Measurements from ENCODE around the gene TM9SF4.

Gene TM9SF4

DNA sequence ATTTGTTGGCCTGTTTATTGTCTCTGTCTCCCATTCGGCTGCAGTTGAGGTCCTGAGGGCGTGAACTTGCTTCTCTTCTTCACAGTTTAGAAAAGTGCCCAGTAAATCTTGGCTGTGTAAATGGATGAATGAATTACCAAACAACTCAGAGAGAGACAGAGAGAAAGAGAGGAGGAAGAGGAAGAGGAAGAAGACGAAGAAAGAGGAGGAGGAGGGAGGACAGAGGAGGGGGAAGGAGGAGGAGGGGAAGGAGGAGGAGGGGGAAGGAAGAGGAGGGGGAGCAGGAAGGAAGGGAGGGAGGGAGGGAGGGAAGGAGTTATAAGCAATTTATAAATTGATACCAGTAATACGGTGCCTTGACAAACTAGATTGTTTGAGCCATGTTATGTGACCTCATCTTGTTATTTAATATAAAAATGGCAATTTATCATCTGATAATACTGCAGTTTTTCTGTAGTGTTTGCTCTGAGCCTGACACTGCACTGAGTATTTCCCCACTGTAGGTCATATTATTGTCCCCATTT is 38.8 kb upstream of the TM9SF4 start:
- TF ChIP-seq POLR2AphosphoS5 (IDR thresholded peaks at IDR 0.05; ENCODE audit: borderline replicate concordance, low read depth, low read length) (no peak), EZH2 (IDR thresholded peaks at IDR 0.05) (no peak), FOXP2 (optimal IDR thresholded peaks at IDR 0.05; ENCODE audit: control extremely low read depth, extremely low read length, insufficient read depth) (no peak)
- no peak overlapping the region for H3K4me3 ChIP-seq
- H3K9me3 ChIP-seq (ENCODE audit: low read depth, low read length) = no peaks in the 10 kb centered on the region
- no peak for DNase-seq (ENCODE audit: low read depth, low spot score)
- H3K36me3 ChIP-seq (ENCODE audit: insufficient read depth, low read length) = no peaks in the 10 kb centered on the region
- H3K9ac ChIP-seq (ENCODE audit: insufficient read length) = no peak overlapping the region
- no peak overlapping the region for H3K27ac ChIP-seq

- Histone ChIP-seq H3K36me3 (ENCODE audit: insufficient read depth, low read length) (no peaks in the 10 kb centered on the region), H3K4me3 (no peak overlapping the region), H3K27ac (no peak overlapping the region), H3K9ac (ENCODE audit: insufficient read length) (no peak overlapping the region), H3K9me3 (ENCODE audit: low read depth, low read length) (no peaks in the 10 kb centered on the region)
- no peak for TF ChIP-seq EZH2 (IDR thresholded peaks at IDR 0.05)
- TF ChIP-seq FOXP2 (optimal IDR thresholded peaks at IDR 0.05; ENCODE audit: control extremely low read depth, extremely low read length, insufficient read depth) = no peak
- no peak for TF ChIP-seq POLR2AphosphoS5 (IDR thresholded peaks at IDR 0.05; ENCODE audit: borderline replicate concordance, low read depth, low read length)
- DNase-seq (ENCODE audit: low read depth, low spot score) = no peak
Measured at GRCh38 chr20:32071395-32072167, 37.9 kb upstream of the TM9SF4 start.

DNA sequence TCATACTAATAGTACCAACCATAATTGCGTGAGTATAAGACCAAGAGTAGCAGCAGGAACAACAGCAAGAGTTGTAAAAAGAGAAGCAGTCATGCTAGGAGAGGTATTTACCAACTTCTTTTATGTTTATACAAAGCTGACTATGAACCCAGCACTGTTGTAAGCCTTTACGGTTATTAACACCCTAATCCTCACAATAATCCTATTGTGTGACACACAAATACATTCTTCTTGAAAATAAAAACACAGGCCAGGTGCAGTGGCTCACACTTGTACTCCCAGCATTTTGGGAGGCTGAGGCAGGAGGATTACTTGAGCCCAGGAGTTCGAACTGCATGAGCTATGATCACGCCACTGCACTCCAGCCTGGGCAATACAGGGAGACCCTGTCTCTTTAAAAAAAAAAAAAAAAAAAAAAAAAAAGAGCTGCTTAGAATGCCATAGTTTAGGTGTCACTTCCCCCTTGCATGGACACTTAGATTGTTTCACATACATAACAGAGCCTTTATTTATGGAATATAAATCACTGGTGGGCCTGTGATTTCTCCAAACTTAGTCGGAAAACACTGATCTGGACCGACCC is 37.3 kb upstream of the TM9SF4 start:
- DNase-seq (ENCODE audit: low read depth, low spot score) = no peak
- H3K4me3 ChIP-seq = no peak overlapping the region
- no peak overlapping the region for H3K9ac ChIP-seq (ENCODE audit: insufficient read length)
- TF ChIP-seq EZH2 (IDR thresholded peaks at IDR 0.05) (no peak), POLR2AphosphoS5 (IDR thresholded peaks at IDR 0.05; ENCODE audit: borderline replicate concordance, low read depth, low read length) (no peak), FOXP2 (optimal IDR thresholded peaks at IDR 0.05; ENCODE audit: control extremely low read depth, extremely low read length, insufficient read depth) (no peak)
- no peaks in the 10 kb centered on the region for H3K36me3 ChIP-seq (ENCODE audit: insufficient read depth, low read length)
- no peak overlapping the region for H3K27ac ChIP-seq
- H3K9me3 ChIP-seq (ENCODE audit: low read depth, low read length) = no peaks in the 10 kb centered on the region

DNA sequence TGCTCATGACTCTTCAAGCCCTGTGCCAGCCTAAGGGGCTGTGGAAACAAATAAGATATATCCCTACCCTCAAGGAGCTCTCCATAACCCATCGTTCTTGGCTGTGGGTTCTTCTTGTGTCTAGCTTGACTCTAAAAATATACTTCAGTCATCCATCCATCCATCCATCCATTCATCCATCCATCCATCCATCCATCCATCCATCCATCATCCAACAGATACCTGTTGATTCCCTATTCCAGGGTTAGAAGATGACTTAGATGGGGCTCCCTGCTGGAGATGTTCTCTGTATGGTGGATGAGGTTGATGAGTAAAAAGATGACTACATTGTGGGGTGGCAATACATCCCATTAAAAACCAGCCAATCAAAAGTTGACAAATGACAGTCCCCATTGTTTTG is 34.0 kb upstream of the TM9SF4 start:
- H3K27ac ChIP-seq = no peak overlapping the region
- no peak overlapping the region for H3K9ac ChIP-seq (ENCODE audit: insufficient read length)
- H3K9me3 ChIP-seq (ENCODE audit: low read depth, low read length) = no peaks in the 10 kb centered on the region
- DNase-seq (ENCODE audit: low read depth, low spot score) = no peak
- no peak overlapping the region for H3K4me3 ChIP-seq
- TF ChIP-seq FOXP2 (optimal IDR thresholded peaks at IDR 0.05; ENCODE audit: control extremely low read depth, extremely low read length, insufficient read depth) (no peak), EZH2 (IDR thresholded peaks at IDR 0.05) (no peak), POLR2AphosphoS5 (IDR thresholded peaks at IDR 0.05; ENCODE audit: borderline replicate concordance, low read depth, low read length) (no peak)
- H3K36me3 ChIP-seq (ENCODE audit: insufficient read depth, low read length) = no peaks in the 10 kb centered on the region

GRCh38 chr20:32077190-32077589 is 32.3 kb upstream of the TM9SF4 start:
- Histone ChIP-seq H3K27ac (no peak overlapping the region), H3K9me3 (ENCODE audit: low read depth, low read length) (no peaks in the 10 kb centered on the region), H3K9ac (ENCODE audit: insufficient read length) (no peak overlapping the region), H3K4me3 (no peak overlapping the region), H3K36me3 (ENCODE audit: insufficient read depth, low read length) (no peaks in the 10 kb centered on the region)
- no peak for DNase-seq (ENCODE audit: low read depth, low spot score)
- TF ChIP-seq EZH2 (IDR thresholded peaks at IDR 0.05) = no peak

GRCh38 chr20:32078322-32078721 is 31.2 kb upstream of the TM9SF4 start:
- Histone ChIP-seq H3K9ac (ENCODE audit: insufficient read length) (no peak overlapping the region), H3K4me3 (no peak overlapping the region), H3K9me3 (ENCODE audit: low read depth, low read length) (no peaks in the 10 kb centered on the region), H3K27ac (no peak overlapping the region), H3K36me3 (ENCODE audit: insufficient read depth, low read length) (no peaks in the 10 kb centered on the region)
- TF ChIP-seq FOXP2 (optimal IDR thresholded peaks at IDR 0.05; ENCODE audit: control extremely low read depth, extremely low read length, insufficient read depth) (no peak), EZH2 (IDR thresholded peaks at IDR 0.05) (no peak), POLR2AphosphoS5 (IDR thresholded peaks at IDR 0.05; ENCODE audit: borderline replicate concordance, low read depth, low read length) (no peak)
- DNase-seq (ENCODE audit: low read depth, low spot score) = no peak

DNA sequence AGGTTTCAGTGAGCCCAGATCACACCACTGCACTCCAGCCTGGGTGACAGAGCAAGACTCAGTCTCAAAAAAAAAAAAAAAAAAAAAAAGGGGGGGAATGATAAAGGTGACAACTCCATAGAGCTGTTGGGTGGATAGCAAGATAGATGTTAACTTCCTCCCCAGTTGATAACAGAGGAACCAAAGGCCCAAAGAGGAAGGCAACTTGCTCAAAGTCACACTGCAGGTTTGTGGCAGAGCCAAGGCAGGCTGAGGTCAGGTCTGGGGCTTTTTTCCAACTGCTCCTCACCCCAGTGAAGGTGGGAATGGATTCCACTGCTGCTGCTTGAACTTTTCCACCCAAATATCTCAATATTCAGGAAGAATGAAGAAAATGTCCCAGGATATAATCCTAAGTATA is 30.7 kb upstream of the TM9SF4 start:
- Histone ChIP-seq H3K4me3 (no peak overlapping the region), H3K9ac (ENCODE audit: insufficient read length) (no peak overlapping the region), H3K36me3 (ENCODE audit: insufficient read depth, low read length) (no peaks in the 10 kb centered on the region), H3K9me3 (ENCODE audit: low read depth, low read length) (no peaks in the 10 kb centered on the region), H3K27ac (no peak overlapping the region)
- TF ChIP-seq FOXP2 (optimal IDR thresholded peaks at IDR 0.05; ENCODE audit: control extremely low read depth, extremely low read length, insufficient read depth) (no peak), EZH2 (IDR thresholded peaks at IDR 0.05) (no peak), POLR2AphosphoS5 (IDR thresholded peaks at IDR 0.05; ENCODE audit: borderline replicate concordance, low read depth, low read length) (no peak)
- DNase-seq (ENCODE audit: low read depth, low spot score) = no peak

GRCh38 chr20:32079655-32080109 is 29.8 kb upstream of the TM9SF4 start:
- Histone ChIP-seq H3K9me3 (ENCODE audit: low read depth, low read length) (no peaks in the 10 kb centered on the region), H3K27ac (no peak overlapping the region), H3K9ac (ENCODE audit: insufficient read length) (no peak overlapping the region), H3K4me3 (no peak overlapping the region), H3K36me3 (ENCODE audit: insufficient read depth, low read length) (no peaks in the 10 kb centered on the region)
- TF ChIP-seq EZH2 (IDR thresholded peaks at IDR 0.05) (no peak), FOXP2 (optimal IDR thresholded peaks at IDR 0.05; ENCODE audit: control extremely low read depth, extremely low read length, insufficient read depth) (no peak), POLR2AphosphoS5 (IDR thresholded peaks at IDR 0.05; ENCODE audit: borderline replicate concordance, low read depth, low read length) (no peak)
- no peak for DNase-seq (ENCODE audit: low read depth, low spot score)
